Choroid plexus epithelial cell (primary cell): ENCODE results near the gene EFCAB7.
A peak's percentile ranks its signal among the peaks of the same experiment; 100 is the strongest.
"Not testable (repeated sequence)": the region's sequence is repeated elsewhere in the genome, so short reads cannot be mapped to it uniquely, and the experiment has no call there.

Source experiments
- DNase-seq: peaks from one replicate; pipeline ENCODE4 v3.0.0-alpha.2; 2010; ENCODE audit warnings: low read depth
- H3K4me3 ChIP-seq: 2 replicates; pipeline ENCODE4 v1.5.1; 2011; ENCODE audit warnings: low read depth, mild to moderate bottlenecking, control low read depth, low read length, moderate library complexity
- CTCF ChIP-seq: conservative IDR thresholded peaks from 2 replicates; pipeline ENCODE4 v1.5.1; 2011; ENCODE audit warnings: low read depth, mild to moderate bottlenecking, control low read depth, inconsistent platforms, low read length, moderate library complexity

Gene EFCAB7

GRCh38 chr1:63569068-63569467 is 45.7 kb downstream of the EFCAB7 start:
- TF ChIP-seq CTCF, result no peak
- H3K4me3 ChIP-seq, result no peak overlapping the region
- no peak for DNase-seq

GRCh38 chr1:63569640-63570316 is 46.5 kb downstream of the EFCAB7 start:
- no peak for TF ChIP-seq CTCF
- no peak overlapping the region for H3K4me3 ChIP-seq
- DNase-seq, result no peak

GRCh38 chr1:63572686-63573085 is 49.4 kb downstream of the EFCAB7 start:
- H3K4me3 ChIP-seq, result not testable (repeated sequence)

GRCh38 chr1:63574203-63574796 is 51.0 kb downstream of the EFCAB7 start:
- not testable (repeated sequence) for DNase-seq, H3K4me3 ChIP-seq

More at GRCh38 chr1:63572686-63573085, 49.4 kb downstream of the EFCAB7 start:
- DNase-seq, result not testable (repeated sequence)

GRCh38 chr1:63575340-63575826 is 52.1 kb downstream of the EFCAB7 start:
- no peak overlapping the region for H3K4me3 ChIP-seq
- TF ChIP-seq CTCF, result peak; percentile 59
- DNase-seq, result peak; percentile 48

- not testable (repeated sequence) for H3K4me3 ChIP-seq, DNase-seq
Measured at GRCh38 chr1:63586326-63586725, 63.0 kb downstream of the EFCAB7 start.

GRCh38 chr1:63590166-63590560 is 66.8 kb downstream of the EFCAB7 start:
- no peak overlapping the region for H3K4me3 ChIP-seq
- TF ChIP-seq CTCF, result no peak
- peak; percentile 95 for DNase-seq

- DNase-seq, result peak; percentile 46
- peak overlapping the region; percentile 85 for H3K4me3 ChIP-seq
- TF ChIP-seq CTCF, result no peak
Measured at GRCh38 chr1:63592536-63593302, 69.4 kb downstream of the EFCAB7 start.
